GM12873 (cell line): ENCODE data around the gene ACBD3.

ENCODE experiments used
- TF ChIP-seq, protein P1 (sequence below): IDR thresholded peaks from 2 replicates; pipeline ENCODE4 v1.5.1; 2012; ENCODE audit warnings: low read depth, mild to moderate bottlenecking, moderate library complexity, low read length, control low read depth; ENCODE audit not compliant: insufficient read depth; ENCODE audit errors: missing control alignments

ACBD3 gene

DNA sequence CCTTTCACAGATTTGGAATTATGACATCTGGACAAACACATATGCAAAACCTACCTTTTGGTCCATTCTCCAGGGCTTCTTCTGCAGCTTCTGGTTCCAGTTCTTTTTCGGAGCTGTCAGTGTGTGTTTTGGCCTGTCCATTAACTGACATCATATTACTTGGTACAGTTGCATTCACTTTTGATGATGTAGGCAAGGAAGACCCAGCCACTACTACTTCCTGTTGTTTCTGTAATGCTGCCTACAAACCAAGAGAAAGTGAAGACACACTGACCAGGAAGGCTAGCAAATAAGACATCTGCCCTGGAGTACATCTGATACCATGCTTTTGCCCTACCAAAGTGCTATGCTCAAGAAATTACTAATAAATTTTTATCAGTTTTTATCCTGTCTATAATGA lies 31.9 kb downstream of the ACBD3 start:
- TF ChIP-seq, protein P1, sequence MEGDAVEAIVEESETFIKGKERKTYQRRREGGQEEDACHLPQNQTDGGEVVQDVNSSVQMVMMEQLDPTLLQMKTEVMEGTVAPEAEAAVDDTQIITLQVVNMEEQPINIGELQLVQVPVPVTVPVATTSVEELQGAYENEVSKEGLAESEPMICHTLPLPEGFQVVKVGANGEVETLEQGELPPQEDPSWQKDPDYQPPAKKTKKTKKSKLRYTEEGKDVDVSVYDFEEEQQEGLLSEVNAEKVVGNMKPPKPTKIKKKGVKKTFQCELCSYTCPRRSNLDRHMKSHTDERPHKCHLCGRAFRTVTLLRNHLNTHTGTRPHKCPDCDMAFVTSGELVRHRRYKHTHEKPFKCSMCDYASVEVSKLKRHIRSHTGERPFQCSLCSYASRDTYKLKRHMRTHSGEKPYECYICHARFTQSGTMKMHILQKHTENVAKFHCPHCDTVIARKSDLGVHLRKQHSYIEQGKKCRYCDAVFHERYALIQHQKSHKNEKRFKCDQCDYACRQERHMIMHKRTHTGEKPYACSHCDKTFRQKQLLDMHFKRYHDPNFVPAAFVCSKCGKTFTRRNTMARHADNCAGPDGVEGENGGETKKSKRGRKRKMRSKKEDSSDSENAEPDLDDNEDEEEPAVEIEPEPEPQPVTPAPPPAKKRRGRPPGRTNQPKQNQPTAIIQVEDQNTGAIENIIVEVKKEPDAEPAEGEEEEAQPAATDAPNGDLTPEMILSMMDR: no peak

DNA sequence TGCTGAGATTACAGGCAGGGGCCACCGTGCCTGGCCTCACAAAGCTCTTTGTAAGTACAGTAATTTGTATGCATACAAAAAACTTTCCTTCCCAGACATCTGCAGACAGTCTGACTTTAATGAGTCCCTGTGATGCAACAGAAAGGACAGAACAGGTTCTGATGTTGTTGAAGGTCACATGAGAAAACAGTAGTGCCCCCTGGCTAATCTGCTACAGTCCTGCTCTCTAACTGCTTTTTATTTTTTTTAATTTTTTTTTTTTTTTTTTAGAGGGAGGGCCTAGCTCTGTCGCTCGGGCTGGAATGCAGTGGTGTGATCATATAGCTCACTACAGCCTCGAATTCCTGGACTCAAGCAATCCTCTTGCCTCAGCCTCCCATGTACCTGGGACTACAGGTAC lies 36.7 kb downstream of the ACBD3 start:
- TF ChIP-seq, protein P1: no peak

DNA sequence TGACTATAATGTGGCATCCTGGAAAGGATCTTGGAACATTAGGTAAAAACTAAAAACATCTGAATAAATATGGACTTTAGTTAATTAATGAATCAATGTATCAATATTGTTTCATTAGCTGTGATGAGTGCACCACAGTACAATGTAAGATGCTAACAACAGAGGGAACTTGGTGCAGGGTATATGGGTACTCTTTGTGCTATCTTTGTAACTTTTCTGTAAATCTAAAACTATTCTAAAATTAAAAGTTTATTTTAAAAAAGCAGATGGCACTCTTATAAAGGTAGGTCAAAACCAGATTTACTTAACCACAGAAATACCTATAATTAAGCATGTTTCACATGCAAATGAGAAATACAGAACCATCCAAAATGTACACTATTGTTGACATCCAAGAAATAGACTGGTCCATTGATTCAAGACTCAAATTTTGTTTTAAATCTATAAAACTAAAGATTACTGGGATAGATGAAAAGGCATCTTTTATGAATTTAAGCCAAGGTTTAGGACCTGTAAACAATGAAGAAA lies 38.4 kb downstream of the ACBD3 start:
- TF ChIP-seq, protein P1: no peak

GRCh38 chr1:226144045-226144444 lies 42.5 kb downstream of the ACBD3 start:
- TF ChIP-seq, protein P1: no peak

- TF ChIP-seq, protein P1: no peak
Measured at GRCh38 chr1:226135709-226136108, 50.8 kb downstream of the ACBD3 start.

DNA sequence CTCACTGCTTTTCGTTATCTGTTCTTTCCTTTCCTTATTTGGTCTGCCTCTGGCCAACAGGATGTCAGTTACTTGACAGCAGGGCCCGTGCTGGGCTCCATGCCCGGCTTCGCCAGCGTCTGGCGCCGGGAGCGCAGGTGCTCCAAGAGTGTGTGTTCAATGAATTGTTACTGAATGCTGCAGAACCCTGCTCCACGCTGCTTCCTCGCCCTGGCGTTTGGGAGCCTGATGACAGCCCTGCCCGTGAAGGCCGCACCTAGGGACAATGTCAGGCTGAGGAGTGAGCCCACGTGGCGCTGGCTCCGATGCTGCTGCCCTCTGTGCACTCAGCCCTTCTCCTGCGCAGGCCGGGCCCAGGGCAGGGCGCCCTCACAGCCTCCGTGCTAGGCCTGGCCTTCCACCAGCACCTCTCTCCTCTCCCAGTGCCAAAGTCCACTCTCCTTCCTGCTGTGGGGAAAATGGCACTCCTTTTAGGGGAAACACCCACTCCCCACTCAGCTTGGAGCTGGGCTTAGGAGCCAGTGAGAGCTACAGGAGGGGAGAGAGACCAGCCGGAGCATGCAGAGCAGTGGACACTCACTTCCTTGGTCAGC lies 51.4 kb downstream of the ACBD3 start:
- TF ChIP-seq, protein P1: no peak

DNA sequence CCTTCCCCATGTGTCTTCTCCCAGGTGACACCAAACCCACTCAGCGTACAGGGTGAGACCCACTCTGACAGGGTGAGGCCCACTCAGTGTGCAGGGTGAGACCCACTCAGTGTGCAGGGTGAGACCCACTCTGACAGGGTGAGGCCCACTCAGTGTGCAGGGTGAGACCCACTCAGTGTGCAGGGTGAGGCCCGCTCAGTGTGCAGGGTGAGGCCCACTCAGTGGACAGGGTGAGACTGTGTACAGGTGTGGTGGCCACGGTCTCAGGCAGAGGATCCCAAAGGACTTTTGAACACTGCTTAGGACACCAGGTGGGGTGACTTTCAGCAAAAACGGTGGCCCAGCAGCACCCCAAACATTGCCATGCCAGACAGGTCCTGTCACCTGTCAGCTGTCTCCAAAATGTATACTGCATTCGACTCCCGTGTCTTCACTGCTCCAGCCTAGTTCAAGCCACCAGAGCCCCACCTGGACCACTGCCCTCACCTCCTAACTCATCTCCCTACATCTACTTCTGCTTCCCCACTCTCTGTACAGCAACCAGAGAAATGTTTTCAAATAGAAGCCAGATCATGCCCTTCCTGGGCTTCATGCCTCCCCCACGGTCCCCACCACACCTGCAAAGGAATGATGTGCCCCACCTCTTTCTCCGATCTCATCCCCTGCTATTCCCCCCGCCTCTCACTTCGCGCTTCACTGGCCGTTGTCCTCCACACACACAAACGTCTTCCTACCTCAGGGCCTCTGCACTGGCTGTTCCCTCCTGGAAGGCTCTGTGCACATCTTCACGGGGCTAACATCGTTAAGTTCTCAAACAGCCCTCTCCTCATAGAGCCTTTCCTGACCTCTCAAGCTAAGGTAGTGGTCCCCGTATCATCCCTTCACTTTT lies 52.1 kb downstream of the ACBD3 start:
- TF ChIP-seq, protein P1: no peak
